ENCODE data around the gene PEF1. TPM values are rescaled to one million over a fixed set of nuclear protein-coding genes. Genes with fewer than 3 reads are reported as not detected.

PEF1 gene
- total and polyA plus RNA-seq, 2 experiments from 2014 or later, result 70.7 to 85.5 TPM

- Histone ChIP-seq H3K27ac (peak overlapping the region; percentile 95), H2AFZ (no peak overlapping the region), H3K4me1 (ENCODE audit: insufficient read depth) (peaks cover 61% of the 10 kb centered on the region), H3K27me3 (no peaks in the 10 kb centered on the region), H3K79me2 (peaks cover 21% of the 10 kb centered on the region), H3K36me3 (replicated peaks; ENCODE audit: insufficient read depth, low read depth) (no peaks in the 10 kb centered on the region), H3K4me2 (peak overlapping the region; percentile 69), H3K9me3 (ENCODE audit: low read depth) (no peaks in the 10 kb centered on the region), H3K4me3 (no peak overlapping the region), H4K20me1 (ENCODE audit: insufficient read depth, poor library complexity, severe bottlenecking) (no peaks in the 10 kb centered on the region), H3K9me2 (replicated peaks; ENCODE audit: insufficient read depth) (no peaks in the 10 kb centered on the region)
- WGBS (ENCODE audit: low lambda C conversion rate, missing lambda C conversion rate), result 93% methylated on average over 14 of the region's 15 CpGs
- TF ChIP-seq CTCF (IDR thresholded peaks at IDR 0.05; ENCODE audit: poor library complexity), result no peak
- TF ChIP-seq EZH2 (IDR thresholded peaks at IDR 0.05; ENCODE audit: borderline replicate concordance), result no peak
- no peak for TF ChIP-seq EZH2phosphoT487 (IDR thresholded peaks at IDR 0.05; ENCODE audit: low read depth, severe bottlenecking, unreplicated experiment)
- DNase-seq (ENCODE audit: low spot score), result no peak
Observed at GRCh38 chr1:31580891-31581603, 63.6 kb downstream of the PEF1 start.

- WGBS (ENCODE audit: low lambda C conversion rate, missing lambda C conversion rate), result 51% methylated on average over 5 of the region's 5 CpGs
- Histone ChIP-seq H3K4me3 (no peak overlapping the region), H3K27me3 (no peaks in the 10 kb centered on the region), H3K4me2 (peak overlapping the region; percentile 69), H4K20me1 (ENCODE audit: insufficient read depth, poor library complexity, severe bottlenecking) (no peaks in the 10 kb centered on the region), H2AFZ (no peak overlapping the region), H3K79me2 (peaks cover 21% of the 10 kb centered on the region), H3K27ac (peak overlapping the region; percentile 95), H3K9me2 (replicated peaks; ENCODE audit: insufficient read depth) (no peaks in the 10 kb centered on the region), H3K9me3 (ENCODE audit: low read depth) (no peaks in the 10 kb centered on the region), H3K36me3 (replicated peaks; ENCODE audit: insufficient read depth, low read depth) (no peaks in the 10 kb centered on the region), H3K4me1 (ENCODE audit: insufficient read depth) (peaks cover 66% of the 10 kb centered on the region)
- no peak for DNase-seq (ENCODE audit: low spot score)
- TF ChIP-seq EZH2phosphoT487 (IDR thresholded peaks at IDR 0.05; ENCODE audit: low read depth, severe bottlenecking, unreplicated experiment) (no peak), EZH2 (IDR thresholded peaks at IDR 0.05; ENCODE audit: borderline replicate concordance) (no peak), CTCF (IDR thresholded peaks at IDR 0.05; ENCODE audit: poor library complexity) (no peak)
Observed at GRCh38 chr1:31580513-31580870, 64.2 kb downstream of the PEF1 start.

Other genes with a start within 250 kb of the PEF1 start
- gene SERINC2, start 231.7 kb downstream of the PEF1 start, total RNA-seq, result 53.6 and 70.2 TPM in 2 replicates
- gene SERINC2, start 231.7 kb downstream of the PEF1 start, polyA plus RNA-seq, result 154 and 164 TPM in 2 replicates
- gene TINAGL1, start 68.4 kb downstream of the PEF1 start, total RNA-seq, result 46.2 and 58.3 TPM in 2 replicates
- gene TINAGL1, start 68.4 kb downstream of the PEF1 start, polyA plus RNA-seq, result 64.4 and 69.4 TPM in 2 replicates
- gene HCRTR1, start 27.2 kb downstream of the PEF1 start, total RNA-seq, result 0.28 TPM in 1 of 2 replicates, not detected in the other
- gene HCRTR1, start 27.2 kb downstream of the PEF1 start, polyA plus RNA-seq, result 0.68 TPM in 1 of 2 replicates, not detected in the other
- gene COL16A1, start 59.1 kb upstream of the PEF1 start, total RNA-seq, result 95.1 and 127 TPM in 2 replicates
- 90.2 and 116 TPM in 2 replicates for gene COL16A1, start 59.1 kb upstream of the PEF1 start, polyA plus RNA-seq
- 6.0 and 10.5 TPM in 2 replicates for gene ADGRB2, start 119.5 kb upstream of the PEF1 start, total RNA-seq
- gene ADGRB2, start 119.5 kb upstream of the PEF1 start, polyA plus RNA-seq, result 7.7 and 7.8 TPM in 2 replicates
- gene SPOCD1, start 171.1 kb upstream of the PEF1 start, total RNA-seq, result 1.4 and 2.3 TPM in 2 replicates
- gene SPOCD1, start 171.1 kb upstream of the PEF1 start, polyA plus RNA-seq, result 2.8 and 2.9 TPM in 2 replicates